Measurements from ENCODE around the gene SUFU.

SUFU gene

GRCh38 chr10:102619281-102619981, 115.7 kb downstream of the SUFU start:
- no peak for DNase-seq (ENCODE audit: low read depth in 2 of 2)

DNA sequence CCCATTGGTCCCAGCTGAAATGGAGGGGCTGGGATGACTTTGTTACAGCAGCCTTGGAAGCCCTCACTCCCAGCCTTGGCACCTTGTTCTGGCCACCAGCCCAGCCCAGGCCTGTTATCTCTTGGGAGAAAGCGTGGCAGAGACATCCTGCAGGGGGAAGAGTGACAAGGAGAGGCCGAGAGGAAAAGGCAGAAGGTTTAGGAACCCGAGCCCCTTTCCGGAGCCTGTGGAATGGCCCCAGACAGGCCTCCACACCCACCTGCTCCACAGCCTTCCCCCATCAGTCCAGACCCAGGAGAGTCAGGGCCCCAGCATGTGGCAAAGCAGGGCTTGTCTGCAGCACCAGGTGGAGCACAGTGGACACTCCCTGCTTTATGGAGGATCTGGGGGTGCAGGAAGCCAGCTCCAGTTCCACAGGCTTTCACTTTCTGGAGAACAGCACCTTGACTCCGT, 116.4 kb downstream of the SUFU start:
- DNase-seq (ENCODE audit: low read depth in 2 of 2): no peak

- no peak for DNase-seq (ENCODE audit: low read depth in 2 of 2)
Measured at GRCh38 chr10:102620591-102621442, 117.0 kb downstream of the SUFU start.

- no peak for DNase-seq (ENCODE audit: low read depth in 2 of 2)
Measured at GRCh38 chr10:102621443-102622325, 117.9 kb downstream of the SUFU start.

DNA sequence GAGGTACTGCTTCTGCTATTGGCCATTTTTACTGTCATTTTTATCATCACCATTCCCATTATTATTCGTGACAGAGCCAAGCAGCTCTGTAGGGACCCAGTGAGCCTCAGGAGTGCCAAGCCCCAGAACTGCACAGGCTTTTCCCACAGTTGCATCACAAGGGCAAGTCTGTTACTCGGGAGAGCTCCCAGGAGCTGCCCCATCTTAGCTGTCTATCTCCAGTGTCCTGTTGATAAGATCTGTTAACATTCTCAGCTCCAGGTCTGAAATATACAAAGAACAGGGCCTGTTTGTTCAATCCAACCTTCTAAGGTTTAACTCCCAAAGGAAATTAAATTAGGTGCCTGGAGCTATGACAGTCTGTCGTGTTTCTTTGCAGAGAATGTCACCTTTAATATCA, 120.3 kb downstream of the SUFU start:
- DNase-seq (ENCODE audit: low read depth in 2 of 2): no peak

DNA sequence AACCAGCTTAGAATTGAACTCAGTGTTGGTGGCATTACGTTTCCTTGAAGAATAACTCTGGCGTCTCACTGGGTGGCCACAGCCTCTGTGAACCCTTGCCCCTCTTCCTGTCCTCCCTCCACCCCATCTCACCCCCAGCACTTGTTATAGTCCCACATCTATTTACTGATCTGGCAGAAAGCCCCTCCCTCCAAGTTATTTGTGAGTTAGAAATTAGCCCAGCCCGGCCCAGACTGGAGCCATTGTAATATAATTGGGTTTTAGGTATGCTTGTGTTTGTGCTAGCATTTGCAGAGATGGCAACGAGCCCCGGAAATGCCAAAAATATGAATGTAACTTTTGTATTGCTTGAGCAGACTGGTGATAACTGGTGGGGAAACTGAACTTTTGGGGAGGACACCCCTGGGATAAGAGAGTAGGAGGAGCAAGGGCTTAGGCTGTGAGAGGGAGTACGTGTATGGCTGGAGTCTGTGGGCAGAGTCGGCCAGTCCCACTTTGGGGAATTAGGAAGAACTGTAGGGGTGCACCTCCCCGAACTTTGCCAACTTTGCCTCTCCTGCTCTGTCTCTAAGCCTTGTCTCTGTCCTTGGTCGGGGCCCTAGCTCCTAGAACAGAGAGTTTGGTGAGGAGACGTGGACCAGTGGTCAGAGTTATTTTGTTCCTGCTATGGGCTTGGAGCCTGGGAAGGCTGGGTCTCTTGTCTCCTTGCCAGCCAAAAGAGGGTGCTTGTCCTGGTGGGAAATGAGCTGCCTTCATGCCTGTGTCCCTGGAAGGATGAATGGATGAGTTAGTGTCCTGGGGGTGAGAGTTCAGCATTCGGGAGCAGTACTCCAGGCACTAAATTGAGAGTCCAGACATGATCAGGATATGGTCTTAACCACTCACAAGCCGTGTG, 121.2 kb downstream of the SUFU start:
- DNase-seq (ENCODE audit: low read depth in 2 of 2): no peak

- DNase-seq (ENCODE audit: low read depth in 2 of 2): no peak
Measured at GRCh38 chr10:102626026-102626685, 122.4 kb downstream of the SUFU start.

- no peak for DNase-seq (ENCODE audit: low read depth in 2 of 2)
Measured at GRCh38 chr10:102627291-102627735, 123.5 kb downstream of the SUFU start.

DNA sequence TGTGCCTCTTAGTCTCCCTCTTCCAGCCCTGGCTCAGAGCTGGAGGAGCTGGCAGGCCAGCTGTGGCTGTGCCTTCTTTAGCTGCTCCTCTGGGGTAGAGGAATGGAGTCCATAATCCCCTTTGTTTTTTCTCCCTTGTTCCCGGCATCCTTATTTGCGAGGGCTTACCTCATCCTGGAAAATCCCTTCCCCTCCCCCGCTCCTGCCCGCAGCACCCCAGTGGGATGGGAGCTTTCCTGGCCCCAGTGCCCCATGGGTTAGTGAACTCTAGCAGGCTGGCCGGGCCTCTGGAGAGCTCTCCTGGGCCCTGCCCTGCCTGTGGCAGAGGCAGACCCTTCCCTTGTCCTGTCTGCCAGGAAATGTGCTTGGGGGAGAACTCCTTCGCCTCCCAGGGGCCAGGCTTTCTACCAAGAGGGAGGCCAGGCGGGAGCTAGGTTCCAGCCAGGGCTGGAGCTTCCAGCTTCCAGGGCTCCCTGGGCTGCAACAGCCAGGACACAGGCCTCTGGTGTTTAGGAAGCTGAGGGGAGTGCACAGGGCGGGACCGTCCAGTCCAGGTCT, 124.0 kb downstream of the SUFU start:
- DNase-seq (ENCODE audit: low read depth in 2 of 2): no peak

GRCh38 chr10:102628451-102628911, 124.7 kb downstream of the SUFU start:
- no peak for DNase-seq (ENCODE audit: low read depth in 2 of 2)

- DNase-seq (ENCODE audit: low read depth in 2 of 2): no peak
Measured at GRCh38 chr10:102629661-102630614, 126.2 kb downstream of the SUFU start.

DNA sequence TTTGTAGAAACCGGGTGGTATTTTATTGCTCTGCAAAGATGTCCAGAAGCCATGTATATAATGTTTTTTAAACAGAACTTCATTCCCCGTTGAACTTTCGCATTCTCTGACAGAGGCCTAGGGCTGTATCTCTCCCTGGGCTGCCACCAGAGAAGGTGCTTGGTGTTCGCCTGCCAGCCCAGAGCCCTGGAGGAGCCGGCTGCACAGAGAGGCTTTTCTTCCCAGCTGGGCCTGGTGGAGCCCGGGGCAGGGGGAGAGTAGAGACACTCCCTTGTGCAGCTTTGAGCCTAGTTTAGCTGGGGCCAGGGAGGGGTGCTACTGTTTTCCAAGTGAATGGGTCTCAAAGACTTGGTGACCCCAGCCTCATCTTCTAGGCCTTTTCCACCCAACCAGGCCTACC, 126.9 kb downstream of the SUFU start:
- DNase-seq (ENCODE audit: low read depth in 2 of 2): no peak

DNA sequence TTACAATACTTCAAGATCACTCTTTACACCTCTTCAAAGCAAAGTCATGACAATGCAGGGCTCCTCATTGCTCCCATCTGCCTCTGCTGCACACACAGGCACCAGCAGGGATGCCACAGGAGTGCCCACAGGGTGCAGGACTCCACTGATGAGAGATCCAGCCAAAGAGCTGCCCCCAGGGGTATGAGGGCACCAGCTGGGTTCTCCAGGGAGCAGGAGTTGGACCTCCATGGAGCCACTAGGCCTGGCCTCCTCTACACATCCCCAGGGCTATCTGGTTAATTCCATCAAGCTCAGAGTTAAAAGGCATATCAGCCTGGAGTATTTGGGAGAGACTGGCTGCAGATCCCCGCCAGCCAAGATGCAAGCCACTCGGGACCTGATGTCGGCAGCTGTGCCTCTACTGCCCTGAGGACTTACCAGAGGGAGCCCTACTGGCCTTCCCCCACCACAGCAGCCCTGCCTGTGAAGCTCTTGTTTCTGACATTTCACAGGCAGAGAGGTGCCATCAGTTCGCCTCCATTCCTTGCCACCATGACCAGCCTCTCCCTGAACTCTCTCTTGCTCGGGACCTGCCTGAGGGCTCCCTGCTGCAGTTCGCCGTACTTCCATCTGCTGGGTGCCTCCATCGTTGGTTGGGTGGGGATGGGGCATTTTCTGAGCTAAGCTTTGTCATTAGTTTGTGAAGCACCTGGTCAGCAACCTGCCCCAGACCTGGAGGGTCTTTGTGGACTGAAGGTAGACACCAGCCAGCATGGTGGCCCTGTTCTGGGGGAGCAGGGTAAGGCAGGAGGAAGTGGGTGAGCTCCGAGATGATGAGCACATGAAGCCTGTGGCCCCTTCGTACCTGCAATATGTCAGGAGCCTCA, 128.0 kb downstream of the SUFU start:
- DNase-seq (ENCODE audit: low read depth in 2 of 2): no peak

DNA sequence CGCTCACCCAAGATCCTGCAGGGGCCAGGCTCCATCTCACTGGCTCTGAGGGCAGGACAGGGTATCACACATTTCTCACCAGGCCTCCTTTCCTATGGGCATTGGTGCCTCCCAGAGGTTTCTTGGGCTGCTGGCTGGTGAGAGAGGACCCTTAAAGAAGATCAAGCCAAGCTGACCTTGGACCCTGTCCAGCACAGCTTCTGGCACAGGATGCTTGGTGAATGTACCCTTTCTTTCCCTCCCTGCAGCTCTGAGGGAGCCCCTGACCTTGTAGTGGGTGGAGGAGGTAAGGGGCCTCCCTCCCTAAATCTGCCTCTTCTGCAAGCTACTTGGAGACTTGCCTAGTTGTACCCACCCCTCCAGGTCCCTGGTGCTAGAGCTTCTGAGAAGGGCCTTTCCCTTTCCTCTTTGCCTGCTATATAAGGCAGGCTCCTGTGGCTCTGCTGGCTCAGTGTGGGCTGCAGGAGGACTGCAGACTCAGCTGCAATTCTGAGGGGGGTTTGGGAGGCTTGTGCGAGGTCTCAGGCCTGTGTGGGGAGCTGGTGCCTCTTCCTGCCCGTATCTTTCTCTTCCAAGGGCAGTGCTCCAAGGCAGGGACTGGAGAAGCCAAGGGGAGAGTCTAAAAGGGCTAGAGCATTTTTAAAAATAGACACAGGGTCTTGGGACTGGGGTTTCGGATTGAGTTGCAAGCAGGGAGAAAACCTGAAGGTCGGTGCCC, 128.8 kb downstream of the SUFU start:
- no peak for DNase-seq (ENCODE audit: low read depth in 2 of 2)

DNA sequence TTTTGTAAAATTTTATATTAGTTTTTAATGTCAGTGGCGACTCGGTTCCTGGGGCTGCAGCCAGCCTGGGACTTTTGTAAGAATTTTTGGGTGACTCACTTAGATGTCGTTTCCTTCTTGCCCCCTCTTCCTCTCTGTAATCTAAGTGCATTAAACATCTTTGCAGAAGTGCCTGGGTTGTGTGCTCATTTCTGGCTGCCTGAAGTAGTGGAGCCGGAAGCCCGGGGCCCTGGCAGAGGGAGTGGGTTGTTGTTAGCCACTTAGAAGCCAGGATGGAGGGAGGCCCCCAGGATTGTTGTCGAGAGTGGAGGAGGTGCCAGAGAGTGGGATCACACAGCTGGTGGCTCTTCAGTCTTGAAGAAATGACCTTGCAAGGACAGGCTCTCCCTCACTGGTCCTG, 129.5 kb downstream of the SUFU start:
- no peak for DNase-seq (ENCODE audit: low read depth in 2 of 2)

- no peak for DNase-seq (ENCODE audit: low read depth in 2 of 2)
Measured at GRCh38 chr10:102633848-102634247, 130.1 kb downstream of the SUFU start.

DNA sequence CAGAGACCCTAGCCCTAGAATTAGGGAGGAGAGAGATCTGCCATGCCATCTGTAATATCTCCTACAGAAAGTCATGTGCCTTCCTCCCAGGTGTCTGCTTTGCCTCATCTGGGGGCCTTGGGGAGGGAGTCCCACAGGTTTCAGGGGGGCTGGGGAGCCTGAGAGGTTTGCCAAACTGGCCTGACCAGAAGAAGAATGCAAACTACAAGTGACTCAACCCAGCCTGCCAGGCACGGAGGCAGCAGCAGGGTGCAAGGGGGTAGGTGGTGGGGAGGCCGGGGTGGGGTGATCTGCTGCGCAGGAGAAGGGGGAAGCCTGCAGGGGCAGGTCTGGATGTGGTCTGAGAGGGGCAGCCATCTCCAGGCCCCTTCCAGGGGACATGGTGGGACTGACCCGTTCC, 130.9 kb downstream of the SUFU start:
- DNase-seq (ENCODE audit: low read depth in 2 of 2): no peak

Measured in stimulated activated CD8-positive, alpha-beta memory T cell treated with anti-CD3 and anti-CD28 coated beads, Interleukin-15, amount 100 ng/mL, for 48 hours (primary cell).